AG09309 (cell line): ENCODE data around the gene TXNDC11.

ENCODE experiments used
- DNase-seq: peaks from one replicate; pipeline ENCODE4 v3.0.0-alpha.2; 2010; ENCODE audit warnings: low read depth
- H3K4me3 ChIP-seq: 2 replicates; pipeline ENCODE4 v1.5.1; 2011; ENCODE audit warnings: mild to moderate bottlenecking, low read depth, low read length, moderate library complexity; ENCODE audit not compliant: control insufficient read depth
- CTCF ChIP-seq: IDR thresholded peaks from 2 replicates; pipeline ENCODE4 v1.5.1; 2011; ENCODE audit warnings: mild to moderate bottlenecking, low read depth, low read length, inconsistent platforms; ENCODE audit not compliant: insufficient read depth, control insufficient read depth; ENCODE audit errors: missing control alignments

Gene TXNDC11

DNA sequence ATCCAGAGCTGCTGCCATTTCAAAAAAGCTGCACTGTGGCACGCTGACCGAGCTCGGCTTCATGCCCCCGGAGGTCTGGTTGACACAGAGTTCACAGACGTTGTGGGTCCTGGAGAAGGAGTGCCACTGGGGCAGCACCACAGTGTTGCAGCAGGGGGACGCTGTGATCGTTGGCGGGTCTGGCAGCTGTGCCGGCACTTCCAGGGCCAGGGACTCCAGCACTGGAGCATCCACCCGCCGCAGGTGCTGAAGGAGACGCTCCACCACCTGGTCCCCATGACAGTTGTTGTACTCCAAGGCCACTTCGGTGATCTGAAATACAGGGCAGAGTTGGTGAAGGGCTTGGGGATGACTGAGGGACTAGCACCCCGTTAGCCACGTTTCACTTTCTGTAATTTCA is 50.9 kb downstream of the TXNDC11 start:
- no peak for TF ChIP-seq CTCF
- H3K4me3 ChIP-seq, result no peak overlapping the region
- no peak for DNase-seq

GRCh38 chr16:11691235-11691634 is 51.4 kb downstream of the TXNDC11 start:
- no peak overlapping the region for H3K4me3 ChIP-seq
- no peak for TF ChIP-seq CTCF
- no peak for DNase-seq

- H3K4me3 ChIP-seq, result no peak overlapping the region
- no peak for DNase-seq
- TF ChIP-seq CTCF, result no peak
These were observed 53.4 kb downstream of the TXNDC11 start for GRCh38 chr16:11689031-11689840.

DNA sequence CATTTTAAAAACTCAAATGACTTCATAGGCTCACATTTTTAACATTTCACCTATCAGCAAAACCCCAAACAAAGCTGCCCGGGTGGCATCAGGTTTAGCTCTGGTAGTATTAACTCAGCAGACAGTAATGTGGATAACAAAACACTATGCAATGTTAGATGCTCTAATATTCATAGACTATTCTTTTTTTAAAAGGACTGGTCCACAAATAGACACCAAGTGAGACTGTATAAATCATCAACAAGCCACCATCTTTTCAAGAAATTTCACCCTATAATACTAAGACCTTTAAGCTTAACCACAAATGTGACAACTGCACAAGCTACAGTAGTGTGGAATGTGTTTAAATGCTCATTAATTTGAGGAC is 54.2 kb downstream of the TXNDC11 start:
- H3K4me3 ChIP-seq, result no peak overlapping the region
- TF ChIP-seq CTCF, result no peak
- DNase-seq, result no peak

DNA sequence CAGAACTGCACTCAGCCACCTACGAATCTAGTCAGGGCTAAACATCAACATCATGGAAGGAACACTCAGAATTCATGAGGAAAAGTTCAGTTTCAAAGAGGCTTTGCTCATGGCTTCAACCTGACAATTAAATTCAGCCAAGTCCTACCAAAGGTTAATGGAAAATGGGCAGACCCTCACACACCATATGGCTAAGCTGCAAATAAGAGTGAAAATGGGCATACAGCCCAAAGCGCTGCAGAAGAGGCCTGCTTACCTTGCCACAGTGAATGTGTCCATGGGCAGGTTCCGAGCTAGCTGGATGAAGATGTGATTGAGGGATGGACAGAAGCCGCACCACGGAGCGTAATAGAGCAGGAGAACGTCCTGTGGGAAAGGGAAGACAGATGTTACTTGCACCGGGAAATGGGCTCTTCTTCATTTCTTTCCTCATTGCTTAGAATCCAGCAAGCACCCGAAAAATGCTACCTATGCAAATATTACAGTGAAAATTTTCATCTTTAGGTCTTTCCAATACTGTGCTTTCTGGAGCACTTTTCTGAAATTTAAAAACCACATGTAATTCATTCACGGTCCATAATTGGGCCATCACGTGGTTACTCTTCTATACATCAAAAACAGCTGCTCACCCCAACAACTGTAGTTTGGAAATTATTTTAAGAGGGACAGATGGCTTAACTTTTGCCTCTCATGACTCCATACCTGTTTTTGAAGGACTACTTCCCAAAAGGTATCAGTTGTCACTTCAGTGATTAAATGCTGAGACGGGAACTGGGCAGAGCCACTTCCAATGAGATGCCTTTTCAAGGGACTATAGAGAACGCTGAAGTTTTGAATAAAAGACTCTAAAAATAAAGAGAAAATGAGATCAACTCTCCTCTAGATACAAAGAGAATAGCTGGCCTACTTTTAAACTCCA is 54.8 kb downstream of the TXNDC11 start:
- DNase-seq, result no peak
- no peak overlapping the region for H3K4me3 ChIP-seq
- no peak for TF ChIP-seq CTCF

DNA sequence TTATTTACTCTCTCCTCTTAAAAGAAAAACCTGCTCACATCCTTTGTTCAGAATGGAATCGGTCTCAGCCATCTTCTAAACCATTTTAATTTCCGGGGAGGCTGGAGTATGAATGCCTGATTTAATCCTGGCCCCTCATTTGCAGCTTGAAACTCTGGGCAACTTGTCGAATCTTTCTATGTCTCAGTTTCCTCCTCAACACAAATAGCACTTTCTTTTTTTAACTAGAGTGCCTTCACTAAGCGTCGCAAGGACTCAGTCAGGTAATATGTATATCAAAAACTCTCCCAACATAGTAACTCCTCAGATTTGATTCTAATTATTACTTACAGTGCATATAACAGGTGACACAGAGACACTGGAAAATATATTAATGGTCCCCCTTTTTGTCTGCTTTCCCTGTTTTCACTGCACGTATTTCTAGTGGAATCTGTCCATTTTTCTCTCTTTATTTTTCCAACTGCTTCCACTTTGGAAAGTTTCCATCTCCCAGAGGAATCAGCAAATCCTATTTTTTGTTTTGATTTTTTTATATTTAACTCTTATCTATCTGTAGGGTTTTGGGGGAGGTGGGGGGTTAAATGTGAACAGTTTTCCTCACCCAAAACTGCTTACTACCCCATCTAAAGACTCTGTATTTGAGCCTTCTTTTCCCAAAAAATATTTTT is 55.8 kb downstream of the TXNDC11 start:
- DNase-seq, result no peak
- no peak overlapping the region for H3K4me3 ChIP-seq
- no peak for TF ChIP-seq CTCF
